ENCODE measurements around the gene CDC42EP1. TPM values are rescaled to one million over a fixed set of nuclear protein-coding genes. Genes with fewer than 3 reads are reported as not detected.

Gene CDC42EP1
- total RNA-seq, 1 donor from 2014 or later = 2.1 TPM

DNA sequence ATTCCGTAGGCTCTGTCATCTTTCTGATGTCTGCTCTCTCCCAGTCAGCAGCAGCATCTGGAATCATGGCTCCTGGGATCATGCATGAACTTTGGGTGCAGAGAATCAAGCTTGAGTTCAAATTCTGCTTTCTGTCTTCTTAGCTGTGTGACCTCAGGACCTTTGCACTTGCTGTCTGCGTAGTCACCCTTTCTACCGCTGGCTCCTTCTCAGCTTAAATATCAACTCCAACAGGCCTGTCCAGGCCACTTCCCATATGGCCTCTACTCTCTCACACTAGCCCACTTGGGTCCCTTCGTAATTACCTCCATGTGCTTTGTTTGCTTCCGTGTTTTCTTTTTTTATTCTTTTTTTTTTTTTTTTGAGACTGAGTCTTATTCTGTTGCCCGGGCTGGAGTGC, 43.8 kb downstream of the CDC42EP1 start:
- TF ChIP-seq, protein P1, sequence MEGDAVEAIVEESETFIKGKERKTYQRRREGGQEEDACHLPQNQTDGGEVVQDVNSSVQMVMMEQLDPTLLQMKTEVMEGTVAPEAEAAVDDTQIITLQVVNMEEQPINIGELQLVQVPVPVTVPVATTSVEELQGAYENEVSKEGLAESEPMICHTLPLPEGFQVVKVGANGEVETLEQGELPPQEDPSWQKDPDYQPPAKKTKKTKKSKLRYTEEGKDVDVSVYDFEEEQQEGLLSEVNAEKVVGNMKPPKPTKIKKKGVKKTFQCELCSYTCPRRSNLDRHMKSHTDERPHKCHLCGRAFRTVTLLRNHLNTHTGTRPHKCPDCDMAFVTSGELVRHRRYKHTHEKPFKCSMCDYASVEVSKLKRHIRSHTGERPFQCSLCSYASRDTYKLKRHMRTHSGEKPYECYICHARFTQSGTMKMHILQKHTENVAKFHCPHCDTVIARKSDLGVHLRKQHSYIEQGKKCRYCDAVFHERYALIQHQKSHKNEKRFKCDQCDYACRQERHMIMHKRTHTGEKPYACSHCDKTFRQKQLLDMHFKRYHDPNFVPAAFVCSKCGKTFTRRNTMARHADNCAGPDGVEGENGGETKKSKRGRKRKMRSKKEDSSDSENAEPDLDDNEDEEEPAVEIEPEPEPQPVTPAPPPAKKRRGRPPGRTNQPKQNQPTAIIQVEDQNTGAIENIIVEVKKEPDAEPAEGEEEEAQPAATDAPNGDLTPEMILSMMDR (IDR thresholded peaks at IDR 0.05; ENCODE audit: partially characterized antibody, unreplicated experiment) = no peak
- H3K36me3 Mint-ChIP-seq (ENCODE audit: unreplicated experiment) = no peaks in the 10 kb centered on the region
- DNase-seq = no peak
- peaks cover 13% of the 10 kb centered on the region for H3K4me1 Mint-ChIP-seq (ENCODE audit: low read depth, unreplicated experiment)
- no peak overlapping the region for H3K4me3 Mint-ChIP-seq (ENCODE audit: unreplicated experiment)
- H3K9me3 Mint-ChIP-seq (ENCODE audit: unreplicated experiment) = peaks cover 6% of the 10 kb centered on the region
- no peak overlapping the region for H3K27ac Mint-ChIP-seq (ENCODE audit: unreplicated experiment)
- peaks cover 8% of the 10 kb centered on the region for H3K27me3 Mint-ChIP-seq (ENCODE audit: unreplicated experiment)

DNA sequence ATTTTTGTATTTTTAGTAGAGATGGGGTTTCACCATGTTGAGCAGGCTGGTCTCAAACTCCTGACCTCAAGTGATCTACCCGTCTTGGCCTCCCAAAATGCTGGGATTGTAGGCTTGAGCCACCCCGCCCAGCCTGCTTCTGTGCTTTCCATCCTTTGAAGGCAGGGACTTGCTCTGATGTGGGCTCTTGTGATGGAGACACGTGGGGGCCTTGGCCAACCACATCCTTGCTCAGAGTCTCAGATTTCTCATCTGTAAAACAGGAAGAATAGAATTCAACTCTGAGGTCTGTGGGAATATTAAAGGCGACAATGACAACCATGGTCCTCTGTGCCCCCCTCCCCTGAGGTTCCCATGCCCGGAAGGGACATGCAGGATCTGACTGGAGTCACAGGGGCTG, 44.6 kb downstream of the CDC42EP1 start:
- peaks cover 10% of the 10 kb centered on the region for H3K9me3 Mint-ChIP-seq (ENCODE audit: unreplicated experiment)
- H3K27me3 Mint-ChIP-seq (ENCODE audit: unreplicated experiment) = peaks cover 10% of the 10 kb centered on the region
- H3K4me1 Mint-ChIP-seq (ENCODE audit: low read depth, unreplicated experiment) = peaks cover 13% of the 10 kb centered on the region
- TF ChIP-seq, protein P1 (IDR thresholded peaks at IDR 0.05; ENCODE audit: partially characterized antibody, unreplicated experiment) = no peak
- DNase-seq = no peak
- H3K4me3 Mint-ChIP-seq (ENCODE audit: unreplicated experiment) = no peak overlapping the region
- no peaks in the 10 kb centered on the region for H3K36me3 Mint-ChIP-seq (ENCODE audit: unreplicated experiment)
- H3K27ac Mint-ChIP-seq (ENCODE audit: unreplicated experiment) = no peak overlapping the region

DNA sequence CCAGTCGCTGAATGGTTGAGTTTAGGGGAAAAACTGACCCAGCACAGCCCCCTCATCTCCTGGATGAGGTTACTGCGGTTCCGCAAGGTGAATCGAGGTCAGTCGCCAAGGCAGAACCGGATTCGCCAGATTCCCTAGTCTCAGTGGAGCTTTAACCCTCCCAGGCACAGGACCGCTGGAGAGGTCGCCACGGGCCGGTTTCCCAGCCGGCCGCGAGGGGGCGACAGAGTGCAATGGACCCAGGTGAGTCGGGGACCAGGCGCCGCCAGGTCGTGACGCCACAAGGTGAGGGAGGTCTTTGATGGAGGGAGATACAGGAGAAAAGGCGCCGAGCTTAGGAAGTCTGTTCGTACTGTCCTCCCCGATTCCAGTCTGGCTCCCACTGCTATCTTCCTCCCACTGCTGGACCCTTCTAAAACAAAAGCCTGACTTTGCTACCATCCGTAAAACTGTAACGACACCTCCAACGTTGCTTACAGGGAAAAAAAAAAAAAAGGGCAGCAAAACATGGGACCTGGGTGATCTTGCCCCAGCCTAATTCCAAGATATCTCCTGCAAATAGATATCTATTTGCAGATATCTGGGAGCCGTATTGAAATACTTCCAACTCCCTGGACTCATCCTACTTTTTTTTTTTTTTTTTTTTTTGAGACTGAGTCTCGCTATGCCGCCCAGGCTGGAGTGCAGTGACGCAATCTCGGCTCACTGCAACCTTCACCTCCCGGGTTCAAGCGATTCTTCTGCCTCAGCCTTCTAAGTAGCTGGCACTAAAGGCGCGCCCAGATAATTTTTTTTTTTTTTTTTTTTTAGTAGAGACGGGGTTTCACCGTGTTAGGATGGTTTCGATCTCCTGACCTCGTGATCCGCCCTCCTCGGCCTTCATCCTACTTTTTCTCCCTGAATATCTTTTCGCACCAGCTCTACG, 47.0 kb downstream of the CDC42EP1 start:
- no peaks in the 10 kb centered on the region for H3K36me3 Mint-ChIP-seq (ENCODE audit: unreplicated experiment)
- peaks cover 7% of the 10 kb centered on the region for H3K4me1 Mint-ChIP-seq (ENCODE audit: low read depth, unreplicated experiment)
- peaks cover 10% of the 10 kb centered on the region for H3K9me3 Mint-ChIP-seq (ENCODE audit: unreplicated experiment)
- H3K4me3 Mint-ChIP-seq (ENCODE audit: unreplicated experiment) = peak overlapping the region; percentile 95
- H3K27me3 Mint-ChIP-seq (ENCODE audit: unreplicated experiment) = peaks cover 11% of the 10 kb centered on the region
- peak overlapping the region; percentile 99 for H3K27ac Mint-ChIP-seq (ENCODE audit: unreplicated experiment)
- TF ChIP-seq, protein P1 (IDR thresholded peaks at IDR 0.05; ENCODE audit: partially characterized antibody, unreplicated experiment) = peak; percentile 97
- DNase-seq = peak; percentile 87

- Mint-ChIP-seq H3K9me3 (ENCODE audit: unreplicated experiment) (peaks cover 10% of the 10 kb centered on the region), H3K4me3 (ENCODE audit: unreplicated experiment) (peak overlapping the region; percentile 95)
Measured at GRCh38 chr22:37607935-37608476, 47.7 kb downstream of the CDC42EP1 start.

More at GRCh38 chr22:37607935-37608476, 47.7 kb downstream of the CDC42EP1 start:
- no peaks in the 10 kb centered on the region for H3K36me3 Mint-ChIP-seq (ENCODE audit: unreplicated experiment)
- peaks cover 11% of the 10 kb centered on the region for H3K27me3 Mint-ChIP-seq (ENCODE audit: unreplicated experiment)
- DNase-seq = no peak
- TF ChIP-seq, protein P1 (IDR thresholded peaks at IDR 0.05; ENCODE audit: partially characterized antibody, unreplicated experiment) = no peak
- peaks cover 7% of the 10 kb centered on the region for H3K4me1 Mint-ChIP-seq (ENCODE audit: low read depth, unreplicated experiment)
- H3K27ac Mint-ChIP-seq (ENCODE audit: unreplicated experiment) = peak overlapping the region; percentile 99
